ENCODE measurements around the gene YDJC.
"Not testable (repeated sequence)": the region's sequence is repeated elsewhere in the genome, so short reads cannot be mapped to it uniquely, and the experiment has no call there.

Gene YDJC

GRCh38 chr22:21660904-21661303 lies 31.1 kb upstream of the YDJC start:
- H3K27ac Mint-ChIP-seq, result no peak overlapping the region
- no peaks in the 10 kb centered on the region for H3K27me3 Mint-ChIP-seq
- ATAC-seq (ENCODE audit: low read depth) (no peak), DNase-seq (ENCODE audit: low spot score in 2 of 2) (no peak)
- no peaks in the 10 kb centered on the region for H3K9me3 Mint-ChIP-seq
- peaks cover 13% of the 10 kb centered on the region for H3K4me1 Mint-ChIP-seq
- no peak overlapping the region for H3K4me3 Mint-ChIP-seq
- no peaks in the 10 kb centered on the region for H3K36me3 Mint-ChIP-seq

GRCh38 chr22:21659864-21660525 lies 30.2 kb upstream of the YDJC start:
- Mint-ChIP-seq H3K27me3 (no peaks in the 10 kb centered on the region), H3K9me3 (no peaks in the 10 kb centered on the region), H3K27ac (no peak overlapping the region), H3K4me3 (no peak overlapping the region), H3K4me1 (peaks cover 11% of the 10 kb centered on the region), H3K36me3 (no peaks in the 10 kb centered on the region)
- no peak for DNase-seq (ENCODE audit: low spot score in 2 of 2)
- no peak for ATAC-seq (ENCODE audit: low read depth)

- peak overlapping the region; percentile 84 for H3K4me3 Mint-ChIP-seq
- no peaks in the 10 kb centered on the region for H3K36me3 Mint-ChIP-seq
- no peaks in the 10 kb centered on the region for H3K27me3 Mint-ChIP-seq
- no peak overlapping the region for H3K27ac Mint-ChIP-seq
- no peaks in the 10 kb centered on the region for H3K9me3 Mint-ChIP-seq
- peak; percentile 64 to 73 for DNase-seq (ENCODE audit: low spot score in 2 of 2)
- peak; percentile 95 for ATAC-seq (ENCODE audit: low read depth)
- H3K4me1 Mint-ChIP-seq, result peaks cover 10% of the 10 kb centered on the region
Measured at GRCh38 chr22:21657360-21658032, 27.7 kb upstream of the YDJC start.

GRCh38 chr22:21657020-21657359 lies 27.2 kb upstream of the YDJC start:
- Mint-ChIP-seq H3K4me3 (peak overlapping the region; percentile 84), H3K4me1 (peaks cover 10% of the 10 kb centered on the region), H3K9me3 (no peaks in the 10 kb centered on the region), H3K27ac (peak overlapping the region; percentile 42), H3K36me3 (no peaks in the 10 kb centered on the region), H3K27me3 (no peaks in the 10 kb centered on the region)
- ATAC-seq (ENCODE audit: low read depth), result no peak
- DNase-seq (ENCODE audit: low spot score in 2 of 2), result no peak

GRCh38 chr22:21652547-21653545 lies 23.0 kb upstream of the YDJC start:
- no peak for DNase-seq (ENCODE audit: low spot score in 2 of 2)
- H3K36me3 Mint-ChIP-seq, result no peaks in the 10 kb centered on the region
- no peaks in the 10 kb centered on the region for H3K9me3 Mint-ChIP-seq
- ATAC-seq (ENCODE audit: low read depth), result no peak
- H3K4me3 Mint-ChIP-seq, result peak overlapping the region; percentile 90
- no peak overlapping the region for H3K27ac Mint-ChIP-seq
- H3K27me3 Mint-ChIP-seq, result no peaks in the 10 kb centered on the region
- peaks cover 18% of the 10 kb centered on the region for H3K4me1 Mint-ChIP-seq

- H3K27me3 Mint-ChIP-seq, result no peaks in the 10 kb centered on the region
- peak overlapping the region; percentile 62 for H3K27ac Mint-ChIP-seq
- peaks cover 15% of the 10 kb centered on the region for H3K4me1 Mint-ChIP-seq
- H3K36me3 Mint-ChIP-seq, result no peaks in the 10 kb centered on the region
- H3K9me3 Mint-ChIP-seq, result no peaks in the 10 kb centered on the region
- DNase-seq (ENCODE audit: low spot score in 2 of 2) (peak; percentile 69 to 72), ATAC-seq (ENCODE audit: low read depth) (peak; percentile 97)
- H3K4me3 Mint-ChIP-seq, result peak overlapping the region; percentile 90
Measured at GRCh38 chr22:21652010-21652546, 22.3 kb upstream of the YDJC start.

GRCh38 chr22:21651521-21652009 lies 21.7 kb upstream of the YDJC start:
- H3K27ac Mint-ChIP-seq, result peak overlapping the region; percentile 62

GRCh38 chr22:21650823-21651520 lies 21.1 kb upstream of the YDJC start:
- Mint-ChIP-seq H3K36me3 (peaks cover 2% of the 10 kb centered on the region), H3K4me1 (peaks cover 14% of the 10 kb centered on the region), H3K27me3 (no peaks in the 10 kb centered on the region), H3K9me3 (no peaks in the 10 kb centered on the region), H3K27ac (no peak overlapping the region), H3K4me3 (peak overlapping the region; percentile 90)
- ATAC-seq (ENCODE audit: low read depth) (no peak), DNase-seq (ENCODE audit: low spot score in 2 of 2) (no peak)

More at GRCh38 chr22:21651521-21652009, 21.7 kb upstream of the YDJC start:
- DNase-seq (ENCODE audit: low spot score in 2 of 2) (no peak), ATAC-seq (ENCODE audit: low read depth) (peak; percentile 25)
- no peaks in the 10 kb centered on the region for H3K27me3 Mint-ChIP-seq
- peak overlapping the region; percentile 90 for H3K4me3 Mint-ChIP-seq
- H3K4me1 Mint-ChIP-seq, result peaks cover 14% of the 10 kb centered on the region
- peaks cover 2% of the 10 kb centered on the region for H3K36me3 Mint-ChIP-seq
- H3K9me3 Mint-ChIP-seq, result no peaks in the 10 kb centered on the region

- ATAC-seq (ENCODE audit: low read depth) (no peak), DNase-seq (ENCODE audit: low spot score in 2 of 2) (no peak)
- peaks cover 14% of the 10 kb centered on the region for H3K4me1 Mint-ChIP-seq
- peaks cover 2% of the 10 kb centered on the region for H3K36me3 Mint-ChIP-seq
- no peaks in the 10 kb centered on the region for H3K9me3 Mint-ChIP-seq
- H3K4me3 Mint-ChIP-seq, result no peak overlapping the region
- no peaks in the 10 kb centered on the region for H3K27me3 Mint-ChIP-seq
- no peak overlapping the region for H3K27ac Mint-ChIP-seq
Measured at GRCh38 chr22:21650280-21650679, 20.5 kb upstream of the YDJC start.

GRCh38 chr22:21646608-21647590 lies 17.1 kb upstream of the YDJC start:
- no peaks in the 10 kb centered on the region for H3K9me3 Mint-ChIP-seq
- peaks cover 21% of the 10 kb centered on the region for H3K4me1 Mint-ChIP-seq
- DNase-seq (ENCODE audit: low spot score in 2 of 2) (peak; percentile 71 to 80), ATAC-seq (ENCODE audit: low read depth) (peak; percentile 23)
- peaks cover 6% of the 10 kb centered on the region for H3K36me3 Mint-ChIP-seq
- H3K27ac Mint-ChIP-seq, result no peak overlapping the region
- H3K27me3 Mint-ChIP-seq, result no peaks in the 10 kb centered on the region
- no peak overlapping the region for H3K4me3 Mint-ChIP-seq

- not testable (repeated sequence) for H3K27ac Mint-ChIP-seq; ATAC-seq (ENCODE audit: low read depth); H3K27me3 Mint-ChIP-seq; H3K9me3 Mint-ChIP-seq; DNase-seq (ENCODE audit: low spot score in 2 of 2); H3K4me3 Mint-ChIP-seq; H3K36me3 Mint-ChIP-seq
- H3K4me1 Mint-ChIP-seq, result peaks cover 18% of the 10 kb centered on the region
Measured at GRCh38 chr22:21645513-21645912, 15.7 kb upstream of the YDJC start.

- Mint-ChIP-seq H3K27ac (no peak overlapping the region), H3K27me3 (no peaks in the 10 kb centered on the region), H3K4me1 (peaks cover 16% of the 10 kb centered on the region), H3K9me3 (no peaks in the 10 kb centered on the region), H3K36me3 (peaks cover 6% of the 10 kb centered on the region), H3K4me3 (no peak overlapping the region)
- ATAC-seq (ENCODE audit: low read depth), result no peak
- no peak for DNase-seq (ENCODE audit: low spot score in 2 of 2)
Measured at GRCh38 chr22:21643533-21644357, 13.9 kb upstream of the YDJC start.
